ENCODE results near the gene SCUBE1.

The SCUBE1 gene

GRCh38 chr22:43183496-43184277 lies 159.5 kb downstream of the SCUBE1 start:
- DNase-seq (ENCODE audit: extremely low read depth in 1 of 2, low read depth in 1 of 2): no peak

- no peak for DNase-seq (ENCODE audit: extremely low read depth in 1 of 2, low read depth in 1 of 2)
Observed at GRCh38 chr22:43182726-43183125, 160.4 kb downstream of the SCUBE1 start.

GRCh38 chr22:43182118-43182517 lies 161.1 kb downstream of the SCUBE1 start:
- no peak for DNase-seq (ENCODE audit: extremely low read depth in 1 of 2, low read depth in 1 of 2)

- DNase-seq (ENCODE audit: extremely low read depth in 1 of 2, low read depth in 1 of 2): no peak
Observed at GRCh38 chr22:43181321-43182076, 161.7 kb downstream of the SCUBE1 start.

GRCh38 chr22:43180670-43181069 lies 162.5 kb downstream of the SCUBE1 start:
- DNase-seq (ENCODE audit: extremely low read depth in 1 of 2, low read depth in 1 of 2): no peak

GRCh38 chr22:43179911-43180195 lies 163.3 kb downstream of the SCUBE1 start:
- DNase-seq (ENCODE audit: extremely low read depth in 1 of 2, low read depth in 1 of 2): no peak

GRCh38 chr22:43179146-43179910 lies 163.8 kb downstream of the SCUBE1 start:
- no peak for DNase-seq (ENCODE audit: extremely low read depth in 1 of 2, low read depth in 1 of 2)

- no peak for DNase-seq (ENCODE audit: extremely low read depth in 1 of 2, low read depth in 1 of 2)
Observed at GRCh38 chr22:43177479-43177878, 165.7 kb downstream of the SCUBE1 start.

- no peak for DNase-seq (ENCODE audit: extremely low read depth in 1 of 2, low read depth in 1 of 2)
Observed at GRCh38 chr22:43176090-43176489, 167.1 kb downstream of the SCUBE1 start.

- no peak for DNase-seq (ENCODE audit: extremely low read depth in 1 of 2, low read depth in 1 of 2)
Observed at GRCh38 chr22:43174941-43175531, 168.1 kb downstream of the SCUBE1 start.

- DNase-seq (ENCODE audit: extremely low read depth in 1 of 2, low read depth in 1 of 2): no peak
Observed at GRCh38 chr22:43173976-43174720, 169.0 kb downstream of the SCUBE1 start.

- DNase-seq (ENCODE audit: extremely low read depth in 1 of 2, low read depth in 1 of 2): no peak
Observed at GRCh38 chr22:43173566-43173965, 169.6 kb downstream of the SCUBE1 start.

GRCh38 chr22:43172191-43172590 lies 171.0 kb downstream of the SCUBE1 start:
- DNase-seq (ENCODE audit: extremely low read depth in 1 of 2, low read depth in 1 of 2): no peak

GRCh38 chr22:43171607-43172006 lies 171.6 kb downstream of the SCUBE1 start:
- no peak for DNase-seq (ENCODE audit: extremely low read depth in 1 of 2, low read depth in 1 of 2)

- DNase-seq (ENCODE audit: extremely low read depth in 1 of 2, low read depth in 1 of 2): no peak
Observed at GRCh38 chr22:43171019-43171491, 172.1 kb downstream of the SCUBE1 start.

GRCh38 chr22:43170131-43170480 lies 173.1 kb downstream of the SCUBE1 start:
- DNase-seq (ENCODE audit: extremely low read depth in 1 of 2, low read depth in 1 of 2): no peak

GRCh38 chr22:43169310-43170130 lies 173.7 kb downstream of the SCUBE1 start:
- DNase-seq (ENCODE audit: extremely low read depth in 1 of 2, low read depth in 1 of 2): no peak

- DNase-seq (ENCODE audit: extremely low read depth in 1 of 2, low read depth in 1 of 2): no peak
Observed at GRCh38 chr22:43168471-43169309, 174.5 kb downstream of the SCUBE1 start.

All from stimulated activated CD8-positive, alpha-beta memory T cell treated with anti-CD3 and anti-CD28 coated beads, Interleukin-7, amount 100 ng/mL, for 48 hours (primary cell).